HG02884 (cell line): ENCODE data around the gene ACTL7A.
A peak's percentile ranks its signal among the peaks of the same experiment; 100 is the strongest.
"Not testable (repeated sequence)": the region's sequence is repeated elsewhere in the genome, so short reads cannot be mapped to it uniquely, and the experiment has no call there.

ENCODE experiments used
- ATAC-seq: cut with Tn5 transposase; IDR thresholded peaks from one replicate; pipeline ENCODE4 v1.9.1; 2021; ENCODE audit warnings: mild to moderate bottlenecking, moderate library complexity; ENCODE audit not compliant: unreplicated experiment

ACTL7A gene

GRCh38 chr9:108876425-108876824, 14.4 kb downstream of the ACTL7A start:
- ATAC-seq, result no peak

- ATAC-seq, result no peak
Measured at GRCh38 chr9:108877524-108877923, 15.5 kb downstream of the ACTL7A start.

DNA sequence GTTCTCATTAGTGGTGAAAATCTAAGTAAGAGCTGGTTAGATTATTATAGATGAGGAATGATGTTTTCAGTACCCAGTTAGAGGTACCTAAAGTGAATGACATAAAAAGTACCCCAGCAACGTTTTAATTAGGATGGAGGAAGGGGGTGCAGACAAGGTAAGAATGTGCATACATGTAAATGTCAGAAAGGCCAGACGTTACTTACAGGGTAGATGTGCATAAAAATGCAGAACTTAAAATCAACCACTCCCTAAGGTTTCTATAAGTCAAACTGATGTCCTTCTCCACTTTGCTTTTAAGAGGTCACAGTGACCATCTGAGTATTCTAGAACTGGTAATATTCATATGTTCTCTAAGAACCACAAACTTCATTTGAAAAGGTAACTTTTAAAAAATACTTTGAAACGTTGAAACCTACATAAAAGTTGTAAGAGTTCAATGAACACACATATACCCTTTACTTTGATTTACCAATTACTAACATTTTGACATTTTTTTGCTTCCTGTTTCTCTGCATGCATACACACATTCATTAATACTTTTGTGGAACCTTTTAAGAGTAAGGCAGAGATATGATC, 18.8 kb downstream of the ACTL7A start:
- ATAC-seq, result no peak

- no peak for ATAC-seq
Measured at GRCh38 chr9:108882052-108882888, 20.2 kb downstream of the ACTL7A start.

- ATAC-seq, result no peak
Measured at GRCh38 chr9:108883085-108883484, 21.0 kb downstream of the ACTL7A start.

- ATAC-seq, result no peak
Measured at GRCh38 chr9:108884701-108885100, 22.6 kb downstream of the ACTL7A start.

GRCh38 chr9:108885643-108886348, 23.7 kb downstream of the ACTL7A start:
- peak; percentile 99 for ATAC-seq

GRCh38 chr9:108886594-108887271, 24.7 kb downstream of the ACTL7A start:
- ATAC-seq, result not testable (repeated sequence)

DNA sequence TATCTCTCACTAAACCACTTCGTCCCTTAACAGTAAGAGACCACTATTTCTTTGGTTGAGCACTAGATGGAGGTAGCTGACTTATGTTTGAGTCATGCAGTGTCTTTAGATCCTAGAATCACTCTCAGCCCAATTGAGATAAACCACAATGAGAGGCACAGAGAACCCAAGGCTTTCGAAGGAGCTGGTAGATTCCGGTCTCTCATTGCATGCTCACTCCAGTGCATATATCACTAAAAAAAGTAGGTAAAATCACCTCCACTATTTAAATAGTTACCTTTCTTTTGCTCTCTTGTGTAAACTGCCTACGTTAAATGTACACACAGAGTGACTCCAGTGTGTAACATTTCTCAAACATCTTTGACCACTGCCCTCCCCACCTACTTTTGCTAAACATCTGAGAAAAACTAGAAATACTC, 27.6 kb downstream of the ACTL7A start:
- ATAC-seq, result no peak

GRCh38 chr9:108894225-108894997, 32.3 kb downstream of the ACTL7A start:
- no peak for ATAC-seq

- ATAC-seq, result no peak
Measured at GRCh38 chr9:108897324-108898096, 35.4 kb downstream of the ACTL7A start.

DNA sequence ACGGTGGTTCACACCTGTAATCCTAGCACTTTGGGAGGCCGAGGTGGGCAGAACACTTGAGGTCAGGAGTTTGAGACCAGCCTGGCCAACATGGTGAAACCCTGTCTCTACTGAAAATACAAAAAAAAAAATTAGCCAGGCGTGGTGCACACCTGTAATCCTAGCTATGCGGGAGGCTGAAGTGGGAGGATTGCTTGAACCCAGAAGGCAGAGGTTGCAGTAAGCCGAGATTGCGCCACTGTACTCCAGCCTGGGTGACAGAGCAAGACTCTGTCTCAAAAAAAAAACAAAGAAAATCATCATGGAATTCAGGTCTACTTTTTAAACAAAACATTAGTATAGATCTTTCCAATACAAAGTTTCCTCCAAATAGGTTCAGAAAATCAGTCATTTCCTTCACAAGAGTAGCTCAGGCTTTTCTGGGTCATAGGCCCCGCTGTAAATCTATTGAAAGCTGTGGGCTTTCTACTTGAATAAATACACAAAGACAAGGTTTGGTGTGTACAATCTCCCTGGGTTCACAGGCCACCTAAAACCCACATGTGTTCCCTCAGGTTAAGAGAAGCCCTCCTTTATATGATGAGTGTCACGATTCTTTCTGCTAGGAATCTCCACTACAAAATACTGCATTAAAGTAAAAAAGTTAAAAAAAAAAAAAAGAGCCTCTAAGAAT, 37.1 kb downstream of the ACTL7A start:
- not testable (repeated sequence) for ATAC-seq

DNA sequence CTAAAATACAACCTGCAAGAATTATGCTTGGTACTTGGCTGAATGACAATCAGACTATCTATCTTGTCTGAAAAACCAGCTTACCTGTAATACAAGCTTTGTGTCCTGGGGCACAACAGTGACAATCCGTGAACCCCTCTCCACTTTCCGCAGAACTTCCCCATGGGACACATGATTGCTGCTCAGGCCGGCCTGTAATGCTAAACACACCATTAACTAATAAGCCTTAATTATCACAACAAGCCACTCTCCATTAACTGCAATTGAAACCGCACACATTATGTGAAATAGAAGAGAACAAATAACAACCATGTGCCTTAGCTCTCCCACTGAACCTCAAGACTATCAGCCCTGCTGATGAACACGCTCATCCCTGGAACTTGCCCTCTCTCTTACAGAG, 38.1 kb downstream of the ACTL7A start:
- no peak for ATAC-seq

- no peak for ATAC-seq
Measured at GRCh38 chr9:108903420-108904103, 41.5 kb downstream of the ACTL7A start.

GRCh38 chr9:108904161-108904560, 42.1 kb downstream of the ACTL7A start:
- no peak for ATAC-seq

DNA sequence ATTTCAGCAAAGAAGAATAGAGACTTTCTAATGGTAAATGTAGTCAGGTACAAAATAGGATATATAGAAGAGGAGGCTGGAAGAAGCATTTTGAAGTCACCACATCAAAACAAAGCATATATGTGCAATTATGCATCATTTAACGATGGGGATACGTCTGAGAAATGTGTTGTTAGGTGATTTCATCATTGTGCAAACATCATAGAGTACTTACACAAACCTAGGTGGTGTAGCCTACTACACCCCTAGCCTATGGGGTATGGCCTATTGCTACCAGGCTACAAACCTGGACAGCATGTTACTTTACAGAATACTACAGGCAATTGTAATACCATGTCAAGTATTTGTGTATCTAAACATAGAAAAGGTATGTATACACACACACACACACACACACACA, 43.4 kb downstream of the ACTL7A start:
- ATAC-seq, result no peak

DNA sequence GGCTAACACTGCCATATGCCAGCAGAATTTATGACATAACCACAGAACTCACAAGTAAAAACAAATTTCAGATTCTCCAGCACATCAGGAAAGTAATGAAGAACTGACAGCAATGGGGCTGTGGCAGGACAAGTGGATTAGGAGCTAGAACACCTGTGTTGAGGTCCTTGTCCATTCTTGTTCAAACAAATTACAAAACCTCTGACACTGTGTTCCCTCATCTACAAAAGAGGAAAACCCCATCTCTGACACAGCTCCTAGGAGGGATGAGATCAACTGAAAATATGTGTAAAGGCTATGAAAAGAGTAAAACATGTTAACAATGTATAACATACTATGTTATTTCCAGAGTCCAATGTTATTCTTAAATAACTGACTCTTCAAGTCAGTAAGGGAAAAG, 48.3 kb downstream of the ACTL7A start:
- no peak for ATAC-seq

- ATAC-seq, result no peak
Measured at GRCh38 chr9:108910914-108911313, 48.8 kb downstream of the ACTL7A start.

GRCh38 chr9:108911820-108912219, 49.8 kb downstream of the ACTL7A start:
- ATAC-seq, result no peak
